HEK293 (cell line): ENCODE data around the gene PDE4A.

Experiments
- GFI1B ChIP-seq: fragments of 450-650 bp; formaldehyde crosslinking; IDR thresholded peaks from 2 replicates; pipeline ENCODE4 v1.5.1; 2016; ENCODE audit warnings: missing biosample characterization, missing genetic modification characterization
- KLF10 ChIP-seq: fragments of 450-650 bp; IDR thresholded peaks from 2 replicates; pipeline ENCODE4 v1.5.1; 2018; ENCODE audit warnings: missing biosample characterization, mild to moderate bottlenecking, missing genetic modification characterization
- SETDB1 ChIP-seq: IDR thresholded peaks from one replicate; pipeline ENCODE4 v1.6.1; 2017; ENCODE audit warnings: mild to moderate bottlenecking, low read length, moderate library complexity, mixed read lengths; ENCODE audit not compliant: insufficient read length
- ZNF132 ChIP-seq: fragments of 450-650 bp; formaldehyde crosslinking; IDR thresholded peaks from 2 replicates; pipeline ENCODE4 v1.5.1; 2017; ENCODE audit warnings: missing biosample characterization, missing genetic modification characterization, borderline replicate concordance
- ZNF157 ChIP-seq: fragments of 450-650 bp; formaldehyde crosslinking; IDR thresholded peaks from 2 replicates; pipeline ENCODE4 v1.5.1; 2016; ENCODE audit warnings: missing biosample characterization, missing genetic modification characterization
- ZNF184 ChIP-seq: fragments of 450-650 bp; IDR thresholded peaks from 2 replicates; pipeline ENCODE4 v1.5.1; 2018; ENCODE audit warnings: missing biosample characterization, mild to moderate bottlenecking, missing genetic modification characterization
- ZNF223 ChIP-seq: fragments of 450-650 bp; formaldehyde crosslinking; IDR thresholded peaks from 2 replicates; pipeline ENCODE4 v1.5.1; 2016; ENCODE audit warnings: missing biosample characterization, missing genetic modification characterization
- ZNF302 ChIP-seq: fragments of 450-650 bp; formaldehyde crosslinking; IDR thresholded peaks from 2 replicates; pipeline ENCODE4 v1.5.1; 2016; ENCODE audit warnings: missing biosample characterization, missing genetic modification characterization, low read depth
- ZNF324 ChIP-seq: fragments of 450-650 bp; formaldehyde crosslinking; IDR thresholded peaks from 2 replicates; pipeline ENCODE4 v1.5.1; 2016; ENCODE audit warnings: missing biosample characterization, missing genetic modification characterization
- ZNF366 ChIP-seq: fragments of 450-650 bp; formaldehyde crosslinking; conservative IDR thresholded peaks from 2 replicates; pipeline ENCODE4 v1.5.1; 2016; ENCODE audit warnings: missing biosample characterization, missing genetic modification characterization
- ZNF394 ChIP-seq: fragments of 450-650 bp; formaldehyde crosslinking; IDR thresholded peaks from 2 replicates; pipeline ENCODE4 v1.5.1; 2016; ENCODE audit warnings: missing biosample characterization, missing genetic modification characterization, mild to moderate bottlenecking, moderate library complexity, borderline replicate concordance
- ZNF404 ChIP-seq: fragments of 450-650 bp; formaldehyde crosslinking; IDR thresholded peaks from 2 replicates; pipeline ENCODE4 v1.5.1; 2017; ENCODE audit warnings: missing biosample characterization, missing genetic modification characterization
- ZNF423 ChIP-seq: fragments of 450-650 bp; formaldehyde crosslinking; IDR thresholded peaks from 2 replicates; pipeline ENCODE4 v1.5.1; 2016; ENCODE audit warnings: missing biosample characterization, missing genetic modification characterization
- ZNF433 ChIP-seq: fragments of 450-650 bp; formaldehyde crosslinking; IDR thresholded peaks from 2 replicates; pipeline ENCODE4 v1.5.1; 2016; ENCODE audit warnings: missing biosample characterization, missing genetic modification characterization, low read depth
- ZNF623 ChIP-seq: fragments of 450-650 bp; formaldehyde crosslinking; IDR thresholded peaks from 2 replicates; pipeline ENCODE4 v1.5.1; 2016; ENCODE audit warnings: missing biosample characterization, missing genetic modification characterization
- ZNF624 ChIP-seq: fragments of 450-650 bp; formaldehyde crosslinking; IDR thresholded peaks from 2 replicates; pipeline ENCODE4 v1.5.1; 2017; ENCODE audit warnings: missing biosample characterization, missing genetic modification characterization
- ZNF785 ChIP-seq: fragments of 450-650 bp; formaldehyde crosslinking; IDR thresholded peaks from 2 replicates; pipeline ENCODE4 v1.5.1; 2016; ENCODE audit warnings: missing biosample characterization, missing genetic modification characterization
- ZXDB ChIP-seq: fragments of 450-650 bp; formaldehyde crosslinking; IDR thresholded peaks from 2 replicates; pipeline ENCODE4 v1.5.1; 2016; ENCODE audit warnings: missing biosample characterization, missing genetic modification characterization
- TF ChIP-seq, protein P1 (sequence below): fragments of 450-650 bp; formaldehyde crosslinking; IDR thresholded peaks from 2 replicates; pipeline ENCODE4 v1.5.1; 2017; ENCODE audit warnings: missing biosample characterization, missing genetic modification characterization
- TF ChIP-seq, protein P2 (sequence below): fragments of 450-650 bp; formaldehyde crosslinking; IDR thresholded peaks from 2 replicates; pipeline ENCODE4 v1.5.0; 2017; ENCODE audit warnings: missing biosample characterization, missing genetic modification characterization, borderline replicate concordance
- TF ChIP-seq, protein P3 (sequence below): fragments of 450-650 bp; formaldehyde crosslinking; IDR thresholded peaks from 2 replicates; pipeline ENCODE4 v1.5.1; 2016; ENCODE audit warnings: missing biosample characterization, missing genetic modification characterization, low read depth
- TF ChIP-seq, protein P4 (sequence below): sonication (generic); formaldehyde crosslinking; IDR thresholded peaks from 2 replicates; pipeline ENCODE4 v1.8.1; 2022; ENCODE audit warnings: mild to moderate bottlenecking, moderate library complexity, missing genetic modification reagents
- TF ChIP-seq, protein P5 (sequence below): fragments of 450-650 bp; formaldehyde crosslinking; optimal IDR thresholded peaks from 2 replicates; pipeline ENCODE3; 2016; ENCODE audit warnings: missing biosample characterization, mild to moderate bottlenecking, missing genetic modification characterization
- TF ChIP-seq, protein P6 (sequence below): fragments of 450-650 bp; formaldehyde crosslinking; conservative IDR thresholded peaks from 2 replicates; pipeline ENCODE4 v1.5.1; 2016; ENCODE audit warnings: low read depth, missing biosample characterization, missing genetic modification characterization

Gene PDE4A

DNA sequence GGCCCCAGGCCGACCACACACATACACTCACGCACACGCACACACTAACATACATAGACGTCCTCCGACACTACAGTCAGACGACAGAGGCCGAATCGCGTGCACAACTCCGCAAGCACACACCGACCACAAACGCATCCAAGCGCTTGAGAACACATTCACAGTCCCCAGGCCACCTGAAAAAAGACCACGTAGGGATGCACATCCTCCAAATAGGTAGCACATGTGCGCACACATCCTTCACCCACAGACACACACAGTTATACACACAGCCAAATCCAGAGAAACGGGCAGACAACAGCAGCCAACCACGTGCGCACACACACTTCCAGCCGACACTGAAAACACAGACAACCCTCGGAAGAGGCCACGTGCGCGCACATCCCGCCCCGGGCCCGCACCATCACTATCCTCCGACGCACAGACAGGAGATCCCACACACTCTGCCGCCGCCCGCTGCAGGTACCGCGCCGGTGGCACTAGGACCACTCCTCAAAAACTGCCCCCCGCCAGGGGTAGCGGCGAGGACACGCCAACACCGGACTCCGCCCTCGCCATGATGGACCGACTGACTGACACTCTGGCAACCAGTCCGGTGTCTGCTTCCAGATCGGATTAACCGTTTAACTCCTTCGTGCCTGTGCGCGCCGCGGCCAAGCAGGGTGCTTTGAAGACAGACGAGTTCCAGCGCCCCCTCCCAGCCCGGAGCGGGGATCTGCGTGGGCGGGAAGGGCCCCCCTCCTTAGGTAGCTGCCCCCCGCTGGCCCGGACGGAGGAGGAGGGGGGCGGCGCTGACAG, 493 bp upstream of the PDE4A start (continued):
- TF ChIP-seq, protein P1, sequence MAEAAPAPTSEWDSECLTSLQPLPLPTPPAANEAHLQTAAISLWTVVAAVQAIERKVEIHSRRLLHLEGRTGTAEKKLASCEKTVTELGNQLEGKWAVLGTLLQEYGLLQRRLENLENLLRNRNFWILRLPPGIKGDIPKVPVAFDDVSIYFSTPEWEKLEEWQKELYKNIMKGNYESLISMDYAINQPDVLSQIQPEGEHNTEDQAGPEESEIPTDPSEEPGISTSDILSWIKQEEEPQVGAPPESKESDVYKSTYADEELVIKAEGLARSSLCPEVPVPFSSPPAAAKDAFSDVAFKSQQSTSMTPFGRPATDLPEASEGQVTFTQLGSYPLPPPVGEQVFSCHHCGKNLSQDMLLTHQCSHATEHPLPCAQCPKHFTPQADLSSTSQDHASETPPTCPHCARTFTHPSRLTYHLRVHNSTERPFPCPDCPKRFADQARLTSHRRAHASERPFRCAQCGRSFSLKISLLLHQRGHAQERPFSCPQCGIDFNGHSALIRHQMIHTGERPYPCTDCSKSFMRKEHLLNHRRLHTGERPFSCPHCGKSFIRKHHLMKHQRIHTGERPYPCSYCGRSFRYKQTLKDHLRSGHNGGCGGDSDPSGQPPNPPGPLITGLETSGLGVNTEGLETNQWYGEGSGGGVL (tag by site-specific recombination): peak; percentile 35; the same call in 1 of the 2 replicates
- TF ChIP-seq ZNF157 (tag by site-specific recombination) (no peak), ZNF132 (tag by site-specific recombination) (no peak), SETDB1 (peak; percentile 12), ZNF184 (no peak), ZNF423 (no peak), ZNF394 (peak; percentile 35; the same call in 1 of the 2 replicates), ZNF623 (tag by site-specific recombination) (peak; percentile 26; the same call in 1 of the 2 replicates), ZNF302 (no peak), ZNF433 (tag by site-specific recombination) (no peak), ZNF785 (tag by site-specific recombination) (peak; percentile 82), GFI1B (no peak), ZNF366 (tag by site-specific recombination) (peak; percentile 81), ZNF404 (tag by site-specific recombination) (no peak), KLF10 (tag by site-specific recombination) (no peak; the same call in 1 of the 2 replicates), ZNF624 (tag by site-specific recombination) (no peak), ZNF223 (peak; percentile 68; the same call in 1 of the 2 replicates), ZNF324 (tag by site-specific recombination) (peak; percentile 59; the same call in 1 of the 2 replicates), ZXDB (tag by site-specific recombination) (peak; percentile 87)
- TF ChIP-seq, protein P2, sequence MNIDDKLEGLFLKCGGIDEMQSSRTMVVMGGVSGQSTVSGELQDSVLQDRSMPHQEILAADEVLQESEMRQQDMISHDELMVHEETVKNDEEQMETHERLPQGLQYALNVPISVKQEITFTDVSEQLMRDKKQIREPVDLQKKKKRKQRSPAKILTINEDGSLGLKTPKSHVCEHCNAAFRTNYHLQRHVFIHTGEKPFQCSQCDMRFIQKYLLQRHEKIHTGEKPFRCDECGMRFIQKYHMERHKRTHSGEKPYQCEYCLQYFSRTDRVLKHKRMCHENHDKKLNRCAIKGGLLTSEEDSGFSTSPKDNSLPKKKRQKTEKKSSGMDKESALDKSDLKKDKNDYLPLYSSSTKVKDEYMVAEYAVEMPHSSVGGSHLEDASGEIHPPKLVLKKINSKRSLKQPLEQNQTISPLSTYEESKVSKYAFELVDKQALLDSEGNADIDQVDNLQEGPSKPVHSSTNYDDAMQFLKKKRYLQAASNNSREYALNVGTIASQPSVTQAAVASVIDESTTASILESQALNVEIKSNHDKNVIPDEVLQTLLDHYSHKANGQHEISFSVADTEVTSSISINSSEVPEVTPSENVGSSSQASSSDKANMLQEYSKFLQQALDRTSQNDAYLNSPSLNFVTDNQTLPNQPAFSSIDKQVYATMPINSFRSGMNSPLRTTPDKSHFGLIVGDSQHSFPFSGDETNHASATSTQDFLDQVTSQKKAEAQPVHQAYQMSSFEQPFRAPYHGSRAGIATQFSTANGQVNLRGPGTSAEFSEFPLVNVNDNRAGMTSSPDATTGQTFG (tag by site-specific recombination): no peak
- TF ChIP-seq, protein P3, sequence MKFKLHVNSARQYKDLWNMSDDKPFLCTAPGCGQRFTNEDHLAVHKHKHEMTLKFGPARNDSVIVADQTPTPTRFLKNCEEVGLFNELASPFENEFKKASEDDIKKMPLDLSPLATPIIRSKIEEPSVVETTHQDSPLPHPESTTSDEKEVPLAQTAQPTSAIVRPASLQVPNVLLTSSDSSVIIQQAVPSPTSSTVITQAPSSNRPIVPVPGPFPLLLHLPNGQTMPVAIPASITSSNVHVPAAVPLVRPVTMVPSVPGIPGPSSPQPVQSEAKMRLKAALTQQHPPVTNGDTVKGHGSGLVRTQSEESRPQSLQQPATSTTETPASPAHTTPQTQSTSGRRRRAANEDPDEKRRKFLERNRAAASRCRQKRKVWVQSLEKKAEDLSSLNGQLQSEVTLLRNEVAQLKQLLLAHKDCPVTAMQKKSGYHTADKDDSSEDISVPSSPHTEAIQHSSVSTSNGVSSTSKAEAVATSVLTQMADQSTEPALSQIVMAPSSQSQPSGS (tag by site-specific recombination): no peak
- TF ChIP-seq, protein P4, sequence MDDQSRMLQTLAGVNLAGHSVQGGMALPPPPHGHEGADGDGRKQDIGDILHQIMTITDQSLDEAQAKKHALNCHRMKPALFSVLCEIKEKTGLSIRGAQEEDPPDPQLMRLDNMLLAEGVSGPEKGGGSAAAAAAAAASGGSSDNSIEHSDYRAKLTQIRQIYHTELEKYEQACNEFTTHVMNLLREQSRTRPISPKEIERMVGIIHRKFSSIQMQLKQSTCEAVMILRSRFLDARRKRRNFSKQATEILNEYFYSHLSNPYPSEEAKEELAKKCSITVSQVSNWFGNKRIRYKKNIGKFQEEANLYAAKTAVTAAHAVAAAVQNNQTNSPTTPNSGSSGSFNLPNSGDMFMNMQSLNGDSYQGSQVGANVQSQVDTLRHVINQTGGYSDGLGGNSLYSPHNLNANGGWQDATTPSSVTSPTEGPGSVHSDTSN: peak; percentile 83; the same call in 1 of the 2 replicates
- TF ChIP-seq, protein P5, sequence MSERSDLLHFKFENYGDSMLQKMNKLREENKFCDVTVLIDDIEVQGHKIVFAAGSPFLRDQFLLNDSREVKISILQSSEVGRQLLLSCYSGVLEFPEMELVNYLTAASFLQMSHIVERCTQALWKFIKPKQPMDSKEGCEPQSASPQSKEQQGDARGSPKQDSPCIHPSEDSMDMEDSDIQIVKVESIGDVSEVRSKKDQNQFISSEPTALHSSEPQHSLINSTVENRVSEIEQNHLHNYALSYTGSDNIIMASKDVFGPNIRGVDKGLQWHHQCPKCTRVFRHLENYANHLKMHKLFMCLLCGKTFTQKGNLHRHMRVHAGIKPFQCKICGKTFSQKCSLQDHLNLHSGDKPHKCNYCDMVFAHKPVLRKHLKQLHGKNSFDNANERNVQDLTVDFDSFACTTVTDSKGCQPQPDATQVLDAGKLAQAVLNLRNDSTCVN: peak; percentile 92
- TF ChIP-seq, protein P6, sequence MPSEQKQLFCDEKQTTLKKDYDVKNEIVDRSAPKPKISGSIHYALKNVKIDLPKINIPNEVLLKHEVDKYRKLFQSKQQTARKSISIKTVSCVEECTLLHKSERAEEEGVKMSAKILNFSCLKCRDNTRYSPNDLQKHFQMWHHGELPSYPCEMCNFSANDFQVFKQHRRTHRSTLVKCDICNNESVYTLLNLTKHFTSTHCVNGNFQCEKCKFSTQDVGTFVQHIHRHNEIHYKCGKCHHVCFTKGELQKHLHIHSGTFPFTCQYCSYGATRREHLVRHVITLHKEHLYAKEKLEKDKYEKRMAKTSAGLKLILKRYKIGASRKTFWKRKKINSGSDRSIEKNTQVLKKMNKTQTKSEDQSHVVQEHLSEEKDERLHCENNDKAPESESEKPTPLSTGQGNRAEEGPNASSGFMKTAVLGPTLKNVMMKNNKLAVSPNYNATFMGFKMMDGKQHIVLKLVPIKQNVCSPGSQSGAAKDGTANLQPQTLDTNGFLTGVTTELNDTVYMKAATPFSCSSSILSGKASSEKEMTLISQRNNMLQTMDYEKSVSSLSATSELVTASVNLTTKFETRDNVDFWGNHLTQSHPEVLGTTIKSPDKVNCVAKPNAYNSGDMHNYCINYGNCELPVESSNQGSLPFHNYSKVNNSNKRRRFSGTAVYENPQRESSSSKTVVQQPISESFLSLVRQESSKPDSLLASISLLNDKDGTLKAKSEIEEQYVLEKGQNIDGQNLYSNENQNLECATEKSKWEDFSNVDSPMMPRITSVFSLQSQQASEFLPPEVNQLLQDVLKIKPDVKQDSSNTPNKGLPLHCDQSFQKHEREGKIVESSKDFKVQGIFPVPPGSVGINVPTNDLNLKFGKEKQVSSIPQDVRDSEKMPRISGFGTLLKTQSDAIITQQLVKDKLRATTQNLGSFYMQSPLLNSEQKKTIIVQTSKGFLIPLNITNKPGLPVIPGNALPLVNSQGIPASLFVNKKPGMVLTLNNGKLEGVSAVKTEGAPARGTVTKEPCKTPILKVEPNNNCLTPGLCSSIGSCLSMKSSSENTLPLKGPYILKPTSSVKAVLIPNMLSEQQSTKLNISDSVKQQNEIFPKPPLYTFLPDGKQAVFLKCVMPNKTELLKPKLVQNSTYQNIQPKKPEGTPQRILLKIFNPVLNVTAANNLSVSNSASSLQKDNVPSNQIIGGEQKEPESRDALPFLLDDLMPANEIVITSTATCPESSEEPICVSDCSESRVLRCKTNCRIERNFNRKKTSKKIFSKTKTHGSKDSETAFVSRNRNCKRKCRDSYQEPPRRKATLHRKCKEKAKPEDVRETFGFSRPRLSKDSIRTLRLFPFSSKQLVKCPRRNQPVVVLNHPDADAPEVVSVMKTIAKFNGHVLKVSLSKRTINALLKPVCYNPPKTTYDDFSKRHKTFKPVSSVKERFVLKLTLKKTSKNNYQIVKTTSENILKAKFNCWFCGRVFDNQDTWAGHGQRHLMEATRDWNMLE (tag by site-specific recombination): no peak
